HG02981 (cell line): ENCODE data around the gene ZDHHC22.
A peak's percentile ranks its signal among the peaks of the same experiment; 100 is the strongest.

Experiments
- ATAC-seq: cut with Tn5 transposase; IDR thresholded peaks from one replicate; pipeline ENCODE4 v1.9.1; 2021; ENCODE audit warnings: mild to moderate bottlenecking, moderate library complexity; ENCODE audit not compliant: unreplicated experiment

Gene ZDHHC22

DNA sequence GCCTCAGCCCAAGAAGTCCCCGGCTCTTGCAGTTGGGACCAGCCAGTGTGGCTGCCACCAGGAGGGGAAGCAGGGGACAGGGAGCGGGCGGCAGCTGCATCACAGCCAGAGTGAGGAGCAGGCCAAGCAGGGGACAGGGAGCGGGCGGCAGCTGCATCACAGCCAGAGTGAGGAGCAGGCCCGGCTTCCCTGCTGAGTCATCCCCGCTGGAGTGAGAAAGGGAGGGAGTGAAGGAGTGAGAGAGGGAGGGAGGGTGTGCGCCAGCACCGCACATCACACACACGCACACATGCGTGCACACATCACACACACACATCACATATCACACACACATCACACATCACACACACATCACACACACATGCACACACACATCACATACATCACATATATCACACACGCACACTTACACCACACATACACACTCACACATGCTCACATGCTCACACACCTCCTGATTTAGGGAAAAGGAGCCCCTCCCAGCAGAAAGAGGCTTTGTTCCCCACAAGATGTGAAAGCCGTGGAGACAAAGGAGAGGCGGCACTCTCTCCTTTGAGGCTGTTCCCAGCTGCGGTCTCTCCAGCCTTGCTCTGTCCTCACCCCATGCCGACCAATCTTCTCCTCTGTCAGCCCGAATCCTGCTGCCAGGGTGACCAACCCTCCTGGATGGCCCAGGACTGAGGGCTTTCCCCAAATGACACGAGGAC, 16.7 kb upstream of the ZDHHC22 start:
- no peak for ATAC-seq

- no peak for ATAC-seq
Measured at GRCh38 chr14:77157740-77158139, 16.1 kb upstream of the ZDHHC22 start.

DNA sequence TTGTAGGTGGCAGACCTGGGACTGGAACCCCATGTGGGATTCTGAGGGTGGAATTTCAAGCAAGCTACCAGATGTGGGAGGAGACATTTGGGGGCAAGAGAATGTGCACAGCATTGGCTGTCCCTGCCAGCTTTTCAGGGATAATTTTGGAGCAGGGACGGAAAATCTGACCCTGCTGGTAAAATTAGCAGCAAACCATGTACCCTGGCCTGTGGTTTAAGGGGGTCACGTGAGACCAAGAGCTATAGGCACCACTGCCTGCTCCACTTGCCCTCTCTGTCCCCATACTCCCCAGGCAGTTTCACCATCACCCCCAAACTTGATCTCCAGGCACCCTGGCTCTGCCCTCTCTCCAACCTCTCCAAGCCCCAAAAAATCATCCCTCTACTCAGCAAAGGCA, 13.5 kb upstream of the ZDHHC22 start:
- no peak for ATAC-seq

- ATAC-seq = no peak
Measured at GRCh38 chr14:77154421-77154820, 12.8 kb upstream of the ZDHHC22 start.

DNA sequence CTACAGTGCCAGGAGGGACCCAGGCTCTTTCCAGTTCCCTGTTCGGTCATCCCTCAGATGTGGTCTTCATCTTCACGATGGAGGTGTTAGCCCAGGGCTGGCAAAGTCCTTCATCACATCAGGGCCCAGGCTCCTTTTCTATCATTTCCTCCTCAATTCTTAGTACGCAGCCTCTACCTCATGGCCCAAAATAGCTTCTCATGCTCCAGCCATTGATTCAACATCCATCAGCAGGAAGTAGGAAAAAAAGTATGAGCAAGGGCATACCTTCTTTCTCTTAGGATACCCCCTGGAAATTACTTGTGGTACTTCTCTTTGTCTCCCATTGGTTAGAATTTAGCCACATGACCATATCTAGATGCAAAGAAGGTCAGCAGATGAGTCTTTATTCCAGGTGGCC, 12.2 kb upstream of the ZDHHC22 start:
- no peak for ATAC-seq

- ATAC-seq = no peak
Measured at GRCh38 chr14:77151918-77152588, 10.5 kb upstream of the ZDHHC22 start.

GRCh38 chr14:77151245-77151644, 9.7 kb upstream of the ZDHHC22 start:
- ATAC-seq = no peak

- no peak for ATAC-seq
Measured at GRCh38 chr14:77148510-77149231, 7.1 kb upstream of the ZDHHC22 start.

GRCh38 chr14:77145975-77146740, 4.6 kb upstream of the ZDHHC22 start:
- ATAC-seq = no peak

DNA sequence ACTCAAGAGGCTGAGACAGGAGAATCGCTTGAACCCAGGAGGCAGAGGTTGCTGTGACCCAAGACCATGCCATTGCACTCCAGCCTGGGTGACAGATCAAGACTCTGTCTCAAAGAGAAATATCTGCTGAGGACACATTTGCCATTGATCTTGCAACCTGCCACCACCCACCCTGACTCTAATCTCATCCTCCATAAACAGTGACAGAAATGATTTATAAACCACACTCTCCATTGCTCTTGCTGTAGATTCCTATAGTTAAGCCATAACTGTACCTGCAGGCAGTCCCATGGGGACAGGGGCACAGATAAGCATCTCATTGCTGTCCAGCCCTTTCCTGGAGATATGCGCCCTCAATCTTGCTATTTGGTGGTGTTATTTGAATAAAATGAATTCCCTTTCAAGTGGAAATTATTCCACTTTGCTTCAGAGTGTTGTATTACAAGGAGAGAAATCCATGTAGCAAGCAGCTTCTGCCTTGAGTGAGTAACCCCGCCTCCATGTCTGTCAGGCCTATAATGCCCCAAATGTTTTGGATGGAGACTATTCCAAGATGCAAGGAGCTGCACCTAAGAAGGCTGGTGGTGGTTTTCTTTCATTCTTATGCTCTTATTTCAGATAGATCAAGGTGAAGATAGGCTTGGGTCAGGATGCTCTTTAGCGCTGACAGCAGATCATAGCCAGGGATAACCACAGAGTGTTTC, 3.0 kb upstream of the ZDHHC22 start:
- no peak for ATAC-seq

GRCh38 chr14:77143071-77143470, 1.5 kb upstream of the ZDHHC22 start:
- no peak for ATAC-seq

DNA sequence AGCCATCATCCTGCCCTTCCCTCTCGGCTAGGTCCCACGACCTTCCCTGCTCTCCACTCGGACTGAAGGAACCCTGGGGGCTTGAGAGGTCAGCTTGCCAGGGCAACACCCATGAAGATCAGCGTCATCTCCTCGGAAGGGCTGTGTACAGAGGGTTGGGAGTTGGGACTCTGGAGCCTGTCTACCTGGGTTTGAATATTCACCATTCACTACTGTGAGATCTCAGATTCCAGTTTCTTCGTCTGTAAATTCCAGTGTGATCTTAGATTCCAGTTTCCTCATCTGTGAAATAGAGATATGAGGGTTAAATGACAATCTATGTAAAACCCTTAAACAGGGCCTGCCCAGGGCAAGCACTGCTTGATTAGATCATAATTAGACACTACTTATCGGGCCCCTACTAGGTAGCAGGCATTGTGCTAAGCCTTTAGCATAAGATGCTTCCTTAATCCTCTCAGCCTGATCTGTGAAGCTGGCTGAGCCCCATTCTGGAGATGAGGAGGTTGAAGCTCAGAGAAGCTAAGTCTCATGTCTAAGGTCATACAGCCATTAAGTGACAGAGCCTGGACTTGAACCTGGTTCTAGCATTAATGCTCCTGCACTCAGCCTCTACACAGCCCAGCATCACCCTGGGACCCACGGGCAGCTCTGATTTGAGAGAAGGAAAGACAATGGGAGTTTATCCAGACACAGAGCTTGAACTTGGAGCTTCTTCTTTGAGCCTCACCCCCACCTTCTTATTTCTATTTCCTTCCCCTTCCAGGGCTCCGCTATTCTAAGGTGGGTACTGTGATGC, 612 bp upstream of the ZDHHC22 start:
- no peak for ATAC-seq

GRCh38 chr14:77140359-77141213, 1.0 kb downstream of the ZDHHC22 start:
- ATAC-seq = no peak

- ATAC-seq = no peak
Measured at GRCh38 chr14:77139540-77140358, 1.8 kb downstream of the ZDHHC22 start.

GRCh38 chr14:77139022-77139421, 2.6 kb downstream of the ZDHHC22 start:
- no peak for ATAC-seq

DNA sequence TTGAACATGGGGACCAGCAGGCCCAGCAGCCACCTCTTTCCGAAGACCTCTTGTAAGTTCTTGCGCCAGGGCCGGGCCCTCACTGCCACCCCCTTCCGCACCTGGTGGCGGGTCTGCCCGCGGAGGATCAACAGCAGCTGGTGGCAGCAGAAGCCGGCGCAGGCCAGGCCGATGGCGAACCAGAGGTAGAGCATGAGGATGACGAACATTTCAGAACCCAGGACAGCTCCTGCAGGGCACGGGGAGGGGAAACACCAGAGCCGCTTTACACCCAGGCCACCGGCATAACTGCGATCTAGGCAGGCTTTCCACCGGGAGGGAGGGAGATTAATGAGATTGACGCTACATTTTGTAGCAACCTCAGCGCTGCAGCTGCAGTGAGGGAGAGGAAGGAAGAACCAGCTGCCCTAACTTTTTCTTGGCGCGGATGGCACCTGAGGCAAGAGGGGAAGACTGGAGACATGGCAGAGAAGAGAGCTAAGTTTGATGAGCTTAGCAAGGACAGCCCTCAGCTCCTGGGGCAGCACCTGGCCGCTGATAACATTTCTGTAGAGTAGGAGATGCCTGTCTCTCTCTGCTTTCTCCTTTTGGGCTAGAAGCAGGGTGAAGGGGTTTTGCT, 7.8 kb downstream of the ZDHHC22 start:
- ATAC-seq = peak; percentile 75

GRCh38 chr14:77131871-77132486, 9.6 kb downstream of the ZDHHC22 start:
- ATAC-seq = no peak
